HepG2 (cell line): ENCODE measurements around the gene REPIN1. TPM values are rescaled to one million over a fixed set of nuclear protein-coding genes. Genes with fewer than 3 reads are reported as not detected.
A peak's percentile ranks its signal among the peaks of the same experiment; 100 is the strongest.

ENCODE experiments used
- GATAD2A ChIP-seq: IDR thresholded peaks from 2 replicates; pipeline ENCODE4 v1.6.1; 2016
- GZF1 ChIP-seq: sonication (generic); formaldehyde crosslinking; IDR thresholded peaks from 2 replicates; pipeline ENCODE4 v1.5.1; 2020; ENCODE audit warnings: mild to moderate bottlenecking, missing genetic modification reagents
- HNF4A ChIP-seq: sonication (generic); formaldehyde crosslinking; IDR thresholded peaks from 2 replicates; pipeline ENCODE4 v1.4.0; 2020; ENCODE audit warnings: missing genetic modification reagents
- HNF4G ChIP-seq, 2 experiments: sonication (generic) in 1 of 2; formaldehyde crosslinking in 1 of 2; IDR thresholded peaks; 2 replicates each; pipeline versions ENCODE4 v1.4.0 to v1.6.1; 2011 to 2020; ENCODE audit warnings: borderline replicate concordance in 2 of 2, low read depth in 2 of 2, mild to moderate bottlenecking in 2 of 2, low read length in 1 of 2, missing genetic modification reagents in 1 of 2, moderate library complexity in 1 of 2
- HOXA3 ChIP-seq: sonication (generic); formaldehyde crosslinking; IDR thresholded peaks from 2 replicates; pipeline ENCODE4 v1.5.0; 2020; ENCODE audit warnings: missing genetic modification reagents
- MEF2D ChIP-seq: sonication (generic); formaldehyde crosslinking; IDR thresholded peaks from 2 replicates; pipeline ENCODE4 v1.5.1; 2020; ENCODE audit warnings: mild to moderate bottlenecking, missing genetic modification reagents
- POLR2AphosphoS5 ChIP-seq: IDR thresholded peaks from 2 replicates; pipeline ENCODE4 v1.6.1; 2012; ENCODE audit warnings: low read depth, low read length
- RARA ChIP-seq: IDR thresholded peaks from 2 replicates; pipeline ENCODE4 v1.6.1; 2016; ENCODE audit warnings: missing genetic modification reagents, missing compliant biosample characterization
- SNAPC2 ChIP-seq: sonication (generic); formaldehyde crosslinking; IDR thresholded peaks from 2 replicates; pipeline ENCODE4 v1.8.1; 2022; ENCODE audit warnings: mild to moderate bottlenecking, missing genetic modification reagents
- ZKSCAN5 ChIP-seq: sonication (generic); formaldehyde crosslinking; IDR thresholded peaks from 2 replicates; pipeline ENCODE4 v1.5.1; 2020; ENCODE audit warnings: mild to moderate bottlenecking, missing genetic modification reagents
- ZNF44 ChIP-seq: sonication (generic); formaldehyde crosslinking; IDR thresholded peaks from 2 replicates; pipeline ENCODE4 v1.5.1; 2020; ENCODE audit warnings: mild to moderate bottlenecking, missing genetic modification reagents
- ZNF446 ChIP-seq: sonication (generic); formaldehyde crosslinking; IDR thresholded peaks from 2 replicates; pipeline ENCODE4 v1.5.0; 2020; ENCODE audit warnings: mild to moderate bottlenecking, missing genetic modification reagents
- ZNF644 ChIP-seq: IDR thresholded peaks from 2 replicates; pipeline ENCODE4 v1.6.1; 2016; ENCODE audit warnings: low read depth
- ZNF670 ChIP-seq: sonication (generic); formaldehyde crosslinking; IDR thresholded peaks from 2 replicates; pipeline ENCODE4 v1.8.0; 2022; ENCODE audit warnings: mild to moderate bottlenecking, missing genetic modification reagents, borderline replicate concordance
- polyA plus RNA-seq, 8 experiments: library from polyadenylated mRNA; depleted of rRNA in 3 of 8; stranded (reverse) in 7 of 8; unstranded in 1 of 8; fragments of >200 nt; fragmentation: Illumina TruSeq in 4 of 8; extraction: Trizol in 4 of 8; gene quantifications; 2 replicates each; pipeline versions ENCODE4 v1.2.1 to v1.2.3, GENCODE V29; 2011 to 2016; ENCODE audit warnings: low read depth in 4 of 8, missing spikeins in 1 of 8, mixed read lengths in 1 of 8; ENCODE audit not compliant: insufficient read depth in 1 of 8
- total RNA-seq, 5 experiments: library from RNA; depleted of rRNA; stranded (reverse); fragments of >200 nt; fragmentation: Illumina TruSeq; extraction: Trizol; gene quantifications; 2 replicates each; pipeline ENCODE4 v1.2.3, GENCODE V29; 2016; ENCODE audit warnings: low read depth in 1 of 5
- TF ChIP-seq, protein P1 (sequence below): IDR thresholded peaks from 2 replicates; pipeline ENCODE4 v1.4.0; 2020; ENCODE audit warnings: mild to moderate bottlenecking, missing genetic modification reagents
- TF ChIP-seq, protein P2 (sequence below): IDR thresholded peaks from 2 replicates; pipeline ENCODE4 v1.6.1; 2016
- TF ChIP-seq, protein P3 (sequence below): IDR thresholded peaks from 2 replicates; pipeline ENCODE4 v1.6.1; 2016; ENCODE audit warnings: mild to moderate bottlenecking
- TF ChIP-seq, protein P4 (sequence below): IDR thresholded peaks from 2 replicates; pipeline ENCODE4 v1.6.1; 2016; ENCODE audit warnings: low read depth, control low read depth

Gene REPIN1
- total and polyA plus RNA-seq, 2 of the 13 experiments (the other 11 are each of a cell fraction or from before 2014, with no cell fraction given) = 69.9 to 108 TPM

DNA sequence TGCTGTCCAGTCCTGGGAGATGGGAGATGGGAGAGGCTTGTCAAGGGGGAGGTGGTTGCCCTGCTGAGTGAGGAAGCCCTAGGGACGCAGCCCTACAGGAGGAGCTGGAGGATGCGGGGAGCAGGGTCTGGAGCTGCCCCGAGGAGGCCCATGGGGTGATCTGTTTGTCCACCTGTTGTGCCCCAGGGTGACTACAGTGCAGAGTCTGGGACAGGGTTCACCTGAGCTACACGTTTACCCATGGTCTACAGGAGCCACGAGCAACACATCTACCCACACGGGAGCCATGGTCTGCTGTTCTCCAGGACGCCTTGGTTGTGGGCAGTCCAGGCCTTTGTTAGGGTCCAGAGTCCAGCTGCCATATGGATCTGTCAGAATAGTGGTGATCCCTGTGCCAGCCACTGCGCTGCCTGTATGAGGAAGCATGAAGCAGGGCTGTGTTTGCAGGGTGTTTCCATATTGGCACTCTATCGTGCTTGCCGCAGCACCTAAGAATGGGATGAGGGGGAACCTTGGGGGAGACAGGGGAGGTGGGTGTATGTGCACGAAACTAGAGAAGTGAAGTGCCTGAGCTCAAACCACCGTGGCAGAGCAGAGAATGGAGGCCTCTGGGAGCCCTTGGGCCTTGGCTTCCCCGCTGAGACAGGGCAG is 34.2 kb downstream of the REPIN1 start (continued):
- TF ChIP-seq, protein P1, sequence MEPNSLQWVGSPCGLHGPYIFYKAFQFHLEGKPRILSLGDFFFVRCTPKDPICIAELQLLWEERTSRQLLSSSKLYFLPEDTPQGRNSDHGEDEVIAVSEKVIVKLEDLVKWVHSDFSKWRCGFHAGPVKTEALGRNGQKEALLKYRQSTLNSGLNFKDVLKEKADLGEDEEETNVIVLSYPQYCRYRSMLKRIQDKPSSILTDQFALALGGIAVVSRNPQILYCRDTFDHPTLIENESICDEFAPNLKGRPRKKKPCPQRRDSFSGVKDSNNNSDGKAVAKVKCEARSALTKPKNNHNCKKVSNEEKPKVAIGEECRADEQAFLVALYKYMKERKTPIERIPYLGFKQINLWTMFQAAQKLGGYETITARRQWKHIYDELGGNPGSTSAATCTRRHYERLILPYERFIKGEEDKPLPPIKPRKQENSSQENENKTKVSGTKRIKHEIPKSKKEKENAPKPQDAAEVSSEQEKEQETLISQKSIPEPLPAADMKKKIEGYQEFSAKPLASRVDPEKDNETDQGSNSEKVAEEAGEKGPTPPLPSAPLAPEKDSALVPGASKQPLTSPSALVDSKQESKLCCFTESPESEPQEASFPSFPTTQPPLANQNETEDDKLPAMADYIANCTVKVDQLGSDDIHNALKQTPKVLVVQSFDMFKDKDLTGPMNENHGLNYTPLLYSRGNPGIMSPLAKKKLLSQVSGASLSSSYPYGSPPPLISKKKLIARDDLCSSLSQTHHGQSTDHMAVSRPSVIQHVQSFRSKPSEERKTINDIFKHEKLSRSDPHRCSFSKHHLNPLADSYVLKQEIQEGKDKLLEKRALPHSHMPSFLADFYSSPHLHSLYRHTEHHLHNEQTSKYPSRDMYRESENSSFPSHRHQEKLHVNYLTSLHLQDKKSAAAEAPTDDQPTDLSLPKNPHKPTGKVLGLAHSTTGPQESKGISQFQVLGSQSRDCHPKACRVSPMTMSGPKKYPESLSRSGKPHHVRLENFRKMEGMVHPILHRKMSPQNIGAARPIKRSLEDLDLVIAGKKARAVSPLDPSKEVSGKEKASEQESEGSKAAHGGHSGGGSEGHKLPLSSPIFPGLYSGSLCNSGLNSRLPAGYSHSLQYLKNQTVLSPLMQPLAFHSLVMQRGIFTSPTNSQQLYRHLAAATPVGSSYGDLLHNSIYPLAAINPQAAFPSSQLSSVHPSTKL (CRISPR knock-in tag) = peak; percentile 44
- TF ChIP-seq ZNF644 (peak; percentile 97), HOXA3 (CRISPR knock-in tag) (peak; percentile 58; the same call in 1 of the 2 replicates), POLR2AphosphoS5 (peak; percentile 19; the same call in 1 of the 2 replicates), ZKSCAN5 (CRISPR knock-in tag) (no peak), HNF4G (IDR thresholded peaks at IDR 0.05; ENCODE audit: borderline replicate concordance, low read depth, low read length) (peak; percentile 70; the same call in 1 of the 2 replicates), HNF4G (CRISPR knock-in tag; IDR thresholded peaks at IDR 0.05; ENCODE audit: borderline replicate concordance, low read depth) (peak; percentile 41; the same call in 1 of the 2 replicates), SNAPC2 (CRISPR knock-in tag) (no peak), GZF1 (CRISPR knock-in tag) (peak; percentile 83; the same call in 1 of the 2 replicates), HNF4A (CRISPR knock-in tag) (peak; percentile 92), RARA (CRISPR knock-in tag) (0 out of 2 replicates have a peak, but pooled peaks have one; percentile 11), ZNF670 (no peak), GATAD2A (CRISPR knock-in tag) (peak; percentile 54), MEF2D (CRISPR knock-in tag) (no peak), ZNF446 (CRISPR knock-in tag) (no peak), ZNF44 (CRISPR knock-in tag) (0 out of 2 replicates have a peak, but pooled peaks have one; percentile 60)
- TF ChIP-seq, protein P2, sequence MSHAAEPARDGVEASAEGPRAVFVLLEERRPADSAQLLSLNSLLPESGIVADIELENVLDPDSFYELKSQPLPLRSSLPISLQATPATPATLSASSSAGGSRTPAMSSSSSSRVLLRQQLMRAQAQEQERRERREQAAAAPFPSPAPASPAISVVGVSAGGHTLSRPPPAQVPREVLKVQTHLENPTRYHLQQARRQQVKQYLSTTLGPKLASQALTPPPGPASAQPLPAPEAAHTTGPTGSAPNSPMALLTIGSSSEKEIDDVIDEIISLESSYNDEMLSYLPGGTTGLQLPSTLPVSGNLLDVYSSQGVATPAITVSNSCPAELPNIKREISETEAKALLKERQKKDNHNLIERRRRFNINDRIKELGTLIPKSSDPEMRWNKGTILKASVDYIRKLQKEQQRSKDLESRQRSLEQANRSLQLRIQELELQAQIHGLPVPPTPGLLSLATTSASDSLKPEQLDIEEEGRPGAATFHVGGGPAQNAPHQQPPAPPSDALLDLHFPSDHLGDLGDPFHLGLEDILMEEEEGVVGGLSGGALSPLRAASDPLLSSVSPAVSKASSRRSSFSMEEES = no peak
- TF ChIP-seq, protein P3, sequence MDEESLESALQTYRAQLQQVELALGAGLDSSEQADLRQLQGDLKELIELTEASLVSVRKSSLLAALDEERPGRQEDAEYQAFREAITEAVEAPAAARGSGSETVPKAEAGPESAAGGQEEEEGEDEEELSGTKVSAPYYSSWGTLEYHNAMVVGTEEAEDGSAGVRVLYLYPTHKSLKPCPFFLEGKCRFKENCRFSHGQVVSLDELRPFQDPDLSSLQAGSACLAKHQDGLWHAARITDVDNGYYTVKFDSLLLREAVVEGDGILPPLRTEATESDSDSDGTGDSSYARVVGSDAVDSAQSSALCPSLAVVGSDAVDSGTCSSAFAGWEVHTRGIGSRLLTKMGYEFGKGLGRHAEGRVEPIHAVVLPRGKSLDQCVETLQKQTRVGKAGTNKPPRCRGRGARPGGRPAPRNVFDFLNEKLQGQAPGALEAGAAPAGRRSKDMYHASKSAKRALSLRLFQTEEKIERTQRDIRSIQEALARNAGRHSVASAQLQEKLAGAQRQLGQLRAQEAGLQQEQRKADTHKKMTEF (CRISPR knock-in tag) = 0 out of 2 replicates have a peak, but pooled peaks have one; percentile 19
- TF ChIP-seq, protein P4, sequence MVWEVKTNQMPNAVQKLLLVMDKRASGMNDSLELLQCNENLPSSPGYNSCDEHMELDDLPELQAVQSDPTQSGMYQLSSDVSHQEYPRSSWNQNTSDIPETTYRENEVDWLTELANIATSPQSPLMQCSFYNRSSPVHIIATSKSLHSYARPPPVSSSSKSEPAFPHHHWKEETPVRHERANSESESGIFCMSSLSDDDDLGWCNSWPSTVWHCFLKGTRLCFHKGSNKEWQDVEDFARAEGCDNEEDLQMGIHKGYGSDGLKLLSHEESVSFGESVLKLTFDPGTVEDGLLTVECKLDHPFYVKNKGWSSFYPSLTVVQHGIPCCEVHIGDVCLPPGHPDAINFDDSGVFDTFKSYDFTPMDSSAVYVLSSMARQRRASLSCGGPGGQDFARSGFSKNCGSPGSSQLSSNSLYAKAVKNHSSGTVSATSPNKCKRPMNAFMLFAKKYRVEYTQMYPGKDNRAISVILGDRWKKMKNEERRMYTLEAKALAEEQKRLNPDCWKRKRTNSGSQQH = no peak
